PFSK-1 (cell line): Measurements from ENCODE around the gene SHROOM1.

Source experiments
- FOXP2 ChIP-seq: optimal IDR thresholded peaks from 2 replicates; pipeline ENCODE3; 2011; ENCODE audit warnings: borderline replicate concordance, control low read depth, inconsistent platforms; ENCODE audit not compliant: insufficient read depth; ENCODE audit errors: extremely low read length, extremely low read depth
- POLR2AphosphoS5 ChIP-seq: IDR thresholded peaks from 2 replicates; pipeline ENCODE4 v1.6.1; 2012; ENCODE audit warnings: low read depth, mild to moderate bottlenecking, control low read depth, low read length, moderate library complexity
- SIN3A ChIP-seq: IDR thresholded peaks from 2 replicates; pipeline ENCODE4 v1.6.1; 2012; ENCODE audit warnings: mild to moderate bottlenecking, low read length, moderate library complexity, borderline replicate concordance; ENCODE audit not compliant: insufficient read depth
- TAF1 ChIP-seq: IDR thresholded peaks from 2 replicates; pipeline ENCODE4 v1.6.1; 2012; ENCODE audit warnings: low read length, control low read depth, borderline replicate concordance; ENCODE audit not compliant: insufficient read depth
- TF ChIP-seq, protein P1 (sequence below), 2 experiments: IDR thresholded peaks; 2 replicates each; pipeline versions ENCODE4 v1.6.1 to v1.8.0; 2011 to 2012; ENCODE audit warnings: low read depth in 2 of 2, low read length in 2 of 2, control low read depth in 1 of 2, inconsistent platforms in 1 of 2, mild to moderate bottlenecking in 1 of 2, moderate library complexity in 1 of 2; ENCODE audit not compliant: insufficient read depth in 1 of 2

SHROOM1 gene

DNA sequence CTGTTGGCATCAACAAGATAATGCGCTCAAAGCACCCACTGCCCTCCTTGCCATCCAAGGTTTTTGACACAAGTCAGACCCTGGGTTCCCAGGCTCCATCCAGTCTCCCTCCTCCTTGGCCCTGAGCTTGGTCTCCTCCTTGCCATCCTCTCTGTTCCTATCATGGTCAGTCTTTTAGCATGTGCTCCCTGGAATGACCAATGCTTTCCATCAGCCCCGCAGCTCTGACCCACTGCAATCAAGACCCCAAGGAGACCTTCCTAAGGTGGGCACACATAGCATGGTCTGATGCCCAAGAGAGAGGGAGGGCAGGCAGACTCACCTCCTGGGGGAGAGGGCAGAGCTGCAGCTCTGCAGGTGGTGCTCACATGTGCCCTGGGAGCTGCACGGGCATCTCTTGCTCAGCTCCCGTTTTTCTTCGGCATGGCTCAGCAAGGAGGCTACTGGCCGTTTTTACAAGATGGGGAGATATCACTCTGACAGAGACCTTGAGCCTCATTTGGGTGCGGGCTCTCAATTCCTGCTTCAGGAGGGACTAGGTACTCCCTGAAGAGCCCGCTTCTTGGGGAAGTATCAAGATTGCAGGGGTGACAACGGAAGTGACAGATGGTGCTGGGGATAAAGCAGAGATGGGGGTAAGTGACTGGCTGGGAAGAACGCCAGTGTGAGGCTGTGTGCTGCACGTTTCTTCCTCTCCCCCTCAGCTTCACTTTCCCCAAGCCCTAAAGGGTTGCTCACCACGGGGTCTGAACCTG lies 56.7 kb downstream of the SHROOM1 start:
- TF ChIP-seq TAF1 (no peak), SIN3A (no peak), POLR2AphosphoS5 (no peak), FOXP2 (no peak)
- TF ChIP-seq, protein P1, sequence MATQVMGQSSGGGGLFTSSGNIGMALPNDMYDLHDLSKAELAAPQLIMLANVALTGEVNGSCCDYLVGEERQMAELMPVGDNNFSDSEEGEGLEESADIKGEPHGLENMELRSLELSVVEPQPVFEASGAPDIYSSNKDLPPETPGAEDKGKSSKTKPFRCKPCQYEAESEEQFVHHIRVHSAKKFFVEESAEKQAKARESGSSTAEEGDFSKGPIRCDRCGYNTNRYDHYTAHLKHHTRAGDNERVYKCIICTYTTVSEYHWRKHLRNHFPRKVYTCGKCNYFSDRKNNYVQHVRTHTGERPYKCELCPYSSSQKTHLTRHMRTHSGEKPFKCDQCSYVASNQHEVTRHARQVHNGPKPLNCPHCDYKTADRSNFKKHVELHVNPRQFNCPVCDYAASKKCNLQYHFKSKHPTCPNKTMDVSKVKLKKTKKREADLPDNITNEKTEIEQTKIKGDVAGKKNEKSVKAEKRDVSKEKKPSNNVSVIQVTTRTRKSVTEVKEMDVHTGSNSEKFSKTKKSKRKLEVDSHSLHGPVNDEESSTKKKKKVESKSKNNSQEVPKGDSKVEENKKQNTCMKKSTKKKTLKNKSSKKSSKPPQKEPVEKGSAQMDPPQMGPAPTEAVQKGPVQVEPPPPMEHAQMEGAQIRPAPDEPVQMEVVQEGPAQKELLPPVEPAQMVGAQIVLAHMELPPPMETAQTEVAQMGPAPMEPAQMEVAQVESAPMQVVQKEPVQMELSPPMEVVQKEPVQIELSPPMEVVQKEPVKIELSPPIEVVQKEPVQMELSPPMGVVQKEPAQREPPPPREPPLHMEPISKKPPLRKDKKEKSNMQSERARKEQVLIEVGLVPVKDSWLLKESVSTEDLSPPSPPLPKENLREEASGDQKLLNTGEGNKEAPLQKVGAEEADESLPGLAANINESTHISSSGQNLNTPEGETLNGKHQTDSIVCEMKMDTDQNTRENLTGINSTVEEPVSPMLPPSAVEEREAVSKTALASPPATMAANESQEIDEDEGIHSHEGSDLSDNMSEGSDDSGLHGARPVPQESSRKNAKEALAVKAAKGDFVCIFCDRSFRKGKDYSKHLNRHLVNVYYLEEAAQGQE (IDR thresholded peaks at IDR 0.05; ENCODE audit: insufficient read depth in 1 of 2, low read depth in 2 of 2, low read length in 2 of 2): no peak

DNA sequence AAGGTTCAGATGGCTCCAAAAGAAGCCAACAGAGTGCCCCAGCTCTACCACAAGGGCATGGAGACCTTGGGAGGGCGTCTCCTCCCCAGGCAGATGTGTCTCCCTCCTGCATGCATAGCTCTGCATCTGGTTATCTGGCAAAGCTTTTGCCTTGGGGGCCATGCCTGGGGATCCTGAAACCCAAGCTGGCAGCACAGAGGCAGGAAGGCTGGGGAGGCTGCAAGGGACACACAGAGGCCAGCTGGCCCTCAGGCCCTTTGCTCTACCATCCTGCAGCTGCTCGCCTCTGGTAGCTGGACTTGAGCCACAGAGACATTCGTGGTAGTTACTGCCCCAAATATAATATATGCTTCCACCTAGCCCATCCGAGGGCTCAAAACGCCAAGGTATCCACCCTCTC lies 57.3 kb downstream of the SHROOM1 start:
- no peak for TF ChIP-seq FOXP2
- TF ChIP-seq, protein P1 (IDR thresholded peaks at IDR 0.05; ENCODE audit: insufficient read depth in 1 of 2, low read depth in 2 of 2, low read length in 2 of 2): no peak

DNA sequence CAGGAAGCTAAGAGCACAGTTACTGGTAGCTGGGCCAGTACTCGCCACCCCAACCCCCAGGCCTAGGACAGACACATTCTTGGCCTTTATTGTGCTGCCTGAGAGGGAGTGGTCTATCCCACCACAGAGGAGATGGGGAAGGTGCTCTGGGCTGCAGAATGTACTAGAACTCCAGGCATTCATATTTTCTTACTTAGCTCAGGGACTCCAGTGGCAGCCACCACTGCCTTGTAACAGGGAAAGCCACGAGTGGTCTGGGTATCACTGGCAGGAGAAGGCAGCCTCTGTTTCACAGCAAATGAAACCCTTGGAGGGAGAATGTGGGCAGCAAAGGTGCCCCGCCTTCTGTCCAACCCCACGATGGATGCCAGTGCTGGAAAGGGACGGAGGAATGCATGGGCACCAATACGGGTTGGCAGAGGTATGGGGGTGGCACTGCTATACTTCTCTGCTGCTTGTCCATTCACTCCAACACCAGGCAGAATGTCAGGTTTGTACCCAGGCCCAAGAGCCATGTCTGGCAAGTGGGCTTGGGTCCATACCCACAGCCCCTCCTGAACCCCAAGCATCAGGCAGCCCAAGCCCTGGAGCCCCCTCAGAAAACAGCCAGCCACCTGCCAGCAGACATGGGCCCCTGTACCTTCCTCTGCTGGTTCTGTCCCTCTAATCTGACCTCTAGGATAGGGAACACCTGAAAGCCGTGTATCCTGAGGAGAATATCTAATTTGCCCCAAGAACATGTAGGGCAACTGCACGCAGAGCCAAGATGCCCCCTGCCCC lies 58.0 kb downstream of the SHROOM1 start:
- no peak for TF ChIP-seq SIN3A
- no peak for TF ChIP-seq TAF1
- no peak for TF ChIP-seq POLR2AphosphoS5
- TF ChIP-seq, protein P1 (IDR thresholded peaks at IDR 0.05; ENCODE audit: insufficient read depth in 1 of 2, low read depth in 2 of 2, low read length in 2 of 2): no peak
- TF ChIP-seq FOXP2: no peak
